Nephron progenitor cell (in vitro differentiated cells): ENCODE measurements around the gene LUC7L2.

Experiments used
- DNase-seq: peaks from one replicate; pipeline ENCODE4 v3.0.0; 2021
- H3K27ac Mint-ChIP-seq: 2 replicates; pipeline ENCODE4 v1.8.0; 2021; ENCODE audit warnings: mild to moderate bottlenecking, moderate library complexity, mixed read lengths
- H3K27me3 Mint-ChIP-seq: 2 replicates; pipeline ENCODE4 v1.8.0; 2021; ENCODE audit warnings: mild to moderate bottlenecking, low read depth, mixed read lengths; ENCODE audit not compliant: poor library complexity
- H3K36me3 Mint-ChIP-seq: 2 replicates; pipeline ENCODE4 v1.8.0; 2021; ENCODE audit warnings: low read depth, mixed read lengths
- H3K4me1 Mint-ChIP-seq: 2 replicates; pipeline ENCODE4 v1.8.0; 2021; ENCODE audit warnings: mixed read lengths
- H3K4me3 Mint-ChIP-seq: 2 replicates; pipeline ENCODE4 v1.8.0; 2021; ENCODE audit warnings: mild to moderate bottlenecking, moderate library complexity, mixed read lengths
- H3K9me3 Mint-ChIP-seq: 2 replicates; pipeline ENCODE4 v1.8.0; 2021; ENCODE audit warnings: mild to moderate bottlenecking, moderate library complexity, mixed read lengths
- TF ChIP-seq, protein P1 (sequence below): fragments of 200-600 bp; sonication (generic); IDR thresholded peaks from 2 replicates; pipeline ENCODE4 v1.5.0; 2021; ENCODE audit warnings: antibody characterized with exemption

LUC7L2 gene

DNA sequence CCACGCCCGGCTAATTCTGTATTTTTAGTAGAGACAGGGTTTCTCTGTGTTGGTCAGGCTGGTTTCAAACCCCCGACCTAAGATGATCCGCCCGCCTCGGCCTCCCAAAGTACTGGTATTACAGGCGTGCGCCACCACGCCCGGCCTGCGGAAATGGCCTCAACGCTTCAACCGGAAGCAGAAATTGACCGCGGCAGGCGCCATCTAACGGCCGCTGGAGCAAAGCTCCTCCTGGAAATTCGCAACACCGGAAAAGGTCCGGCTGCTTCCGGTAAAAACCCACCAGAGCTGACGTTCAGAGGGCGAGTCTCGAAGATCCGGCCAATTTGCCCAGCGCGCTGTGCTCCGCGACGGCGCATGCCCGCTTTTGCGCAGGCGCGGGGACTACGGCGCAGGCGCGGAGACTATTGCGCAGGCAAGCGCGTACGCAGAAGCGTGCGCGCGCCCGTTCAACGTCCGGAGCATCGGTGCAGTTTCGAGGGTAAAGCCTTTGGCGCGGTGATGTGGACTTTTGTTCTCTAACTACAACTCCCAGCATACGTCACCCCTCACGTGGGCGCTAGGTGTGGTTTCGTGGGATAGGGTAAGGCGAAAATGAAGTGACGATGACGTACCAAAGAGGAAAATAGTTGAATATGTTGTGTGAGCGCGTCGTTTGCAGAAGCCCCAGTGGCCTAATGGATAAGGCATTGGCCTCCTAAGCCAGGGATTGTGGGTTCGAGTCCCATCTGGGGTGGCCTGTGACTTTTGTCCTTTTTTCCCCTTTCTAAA lies 19.5 kb upstream of the LUC7L2 start:
- peaks cover 18% of the 10 kb centered on the region for H3K9me3 Mint-ChIP-seq
- H3K4me1 Mint-ChIP-seq = peaks cover 21% of the 10 kb centered on the region
- peaks cover 26% of the 10 kb centered on the region for H3K36me3 Mint-ChIP-seq
- DNase-seq = peak; percentile 93
- H3K4me3 Mint-ChIP-seq = peak overlapping the region; percentile 96
- TF ChIP-seq, protein P1, sequence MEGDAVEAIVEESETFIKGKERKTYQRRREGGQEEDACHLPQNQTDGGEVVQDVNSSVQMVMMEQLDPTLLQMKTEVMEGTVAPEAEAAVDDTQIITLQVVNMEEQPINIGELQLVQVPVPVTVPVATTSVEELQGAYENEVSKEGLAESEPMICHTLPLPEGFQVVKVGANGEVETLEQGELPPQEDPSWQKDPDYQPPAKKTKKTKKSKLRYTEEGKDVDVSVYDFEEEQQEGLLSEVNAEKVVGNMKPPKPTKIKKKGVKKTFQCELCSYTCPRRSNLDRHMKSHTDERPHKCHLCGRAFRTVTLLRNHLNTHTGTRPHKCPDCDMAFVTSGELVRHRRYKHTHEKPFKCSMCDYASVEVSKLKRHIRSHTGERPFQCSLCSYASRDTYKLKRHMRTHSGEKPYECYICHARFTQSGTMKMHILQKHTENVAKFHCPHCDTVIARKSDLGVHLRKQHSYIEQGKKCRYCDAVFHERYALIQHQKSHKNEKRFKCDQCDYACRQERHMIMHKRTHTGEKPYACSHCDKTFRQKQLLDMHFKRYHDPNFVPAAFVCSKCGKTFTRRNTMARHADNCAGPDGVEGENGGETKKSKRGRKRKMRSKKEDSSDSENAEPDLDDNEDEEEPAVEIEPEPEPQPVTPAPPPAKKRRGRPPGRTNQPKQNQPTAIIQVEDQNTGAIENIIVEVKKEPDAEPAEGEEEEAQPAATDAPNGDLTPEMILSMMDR = peak; percentile 57
- peak overlapping the region; percentile 100 for H3K27ac Mint-ChIP-seq
- H3K27me3 Mint-ChIP-seq = peaks cover 18% of the 10 kb centered on the region

DNA sequence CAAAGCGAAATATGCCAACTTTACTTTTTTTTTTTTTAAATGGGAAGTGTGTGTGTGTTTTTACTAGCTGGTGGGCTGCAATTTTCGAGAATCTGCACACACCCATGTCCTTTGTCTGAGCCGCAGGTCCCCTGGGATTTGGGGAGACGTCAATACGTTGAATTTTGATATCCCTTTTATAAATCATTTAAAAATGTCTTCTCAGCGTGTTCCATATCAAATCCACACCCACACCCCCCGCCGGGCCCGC lies 19.0 kb upstream of the LUC7L2 start:
- Mint-ChIP-seq H3K27ac (peak overlapping the region; percentile 100), H3K27me3 (peaks cover 14% of the 10 kb centered on the region), H3K36me3 (peaks cover 30% of the 10 kb centered on the region), H3K4me1 (peaks cover 21% of the 10 kb centered on the region), H3K9me3 (peaks cover 18% of the 10 kb centered on the region), H3K4me3 (peak overlapping the region; percentile 96)
- TF ChIP-seq, protein P1 = no peak
- no peak for DNase-seq

- DNase-seq = peak; percentile 83
- peaks cover 21% of the 10 kb centered on the region for H3K4me1 Mint-ChIP-seq
- peak within 1 kb of the TSS; percentile 100 for H3K27ac Mint-ChIP-seq
- peak within 1 kb of the TSS; percentile 96 for H3K4me3 Mint-ChIP-seq
- peaks cover 14% of the 10 kb centered on the region for H3K27me3 Mint-ChIP-seq
- peaks cover 18% of the 10 kb centered on the region for H3K9me3 Mint-ChIP-seq
- peaks cover 33% of the 10 kb centered on the region for H3K36me3 Mint-ChIP-seq
- TF ChIP-seq, protein P1 = peak; percentile 16
Measured at GRCh38 chr7:139341058-139341775, 18.5 kb upstream of the LUC7L2 start, which contains the start of gene FMC1. TSS of gene FMC1 (plus strand) at chr7:139341337. CDS start at chr7:139341385, 48 bp downstream.

DNA sequence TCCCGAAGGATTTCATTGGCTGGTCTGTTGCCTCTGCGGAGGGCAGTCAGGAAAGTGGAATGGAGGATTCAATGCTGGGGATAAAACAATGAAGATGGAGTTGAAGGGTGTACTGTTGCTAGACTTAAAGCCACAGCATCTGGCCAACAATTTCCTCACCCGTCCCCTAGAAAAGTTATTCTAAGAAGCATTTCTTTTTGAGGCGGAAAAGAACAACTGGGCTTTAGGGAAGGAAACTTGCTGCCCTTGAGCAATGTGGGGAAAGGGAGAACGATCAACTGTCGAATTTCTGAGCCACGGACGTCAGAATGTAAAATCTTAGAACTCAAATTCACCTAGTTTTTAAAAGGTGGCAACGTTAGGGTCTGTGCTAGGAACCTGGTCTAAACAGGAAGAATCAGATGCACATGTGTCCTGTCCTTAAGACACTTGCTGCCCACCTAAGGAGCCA lies 17.9 kb upstream of the LUC7L2 start:
- peaks cover 39% of the 10 kb centered on the region for H3K36me3 Mint-ChIP-seq
- DNase-seq = no peak
- TF ChIP-seq, protein P1 = no peak
- H3K9me3 Mint-ChIP-seq = peaks cover 18% of the 10 kb centered on the region
- peaks cover 21% of the 10 kb centered on the region for H3K4me1 Mint-ChIP-seq
- H3K4me3 Mint-ChIP-seq = peak overlapping the region; percentile 96
- H3K27me3 Mint-ChIP-seq = peaks cover 14% of the 10 kb centered on the region
- peak overlapping the region; percentile 100 for H3K27ac Mint-ChIP-seq

DNA sequence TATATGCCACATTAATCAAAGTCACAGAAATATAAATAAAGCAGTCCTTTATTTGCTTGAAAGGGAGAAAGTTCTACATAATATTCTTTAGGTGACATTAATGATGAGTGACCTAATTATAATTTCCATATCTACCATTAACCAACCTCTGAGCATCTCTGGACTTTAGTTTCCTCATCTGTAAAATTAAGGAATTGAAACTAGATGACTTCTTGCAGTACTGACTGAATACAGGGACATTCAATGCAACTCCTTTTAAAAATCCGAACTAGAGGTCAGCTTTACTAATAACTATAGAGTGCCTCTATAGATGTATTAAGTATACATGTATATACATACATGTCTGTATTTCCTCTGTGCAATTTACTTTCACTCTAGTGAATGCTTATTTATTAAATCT lies 14.7 kb upstream of the LUC7L2 start:
- H3K4me1 Mint-ChIP-seq = peaks cover 21% of the 10 kb centered on the region
- TF ChIP-seq, protein P1 = no peak
- no peak overlapping the region for H3K4me3 Mint-ChIP-seq
- peaks cover 59% of the 10 kb centered on the region for H3K36me3 Mint-ChIP-seq
- H3K9me3 Mint-ChIP-seq = peaks cover 5% of the 10 kb centered on the region
- DNase-seq = no peak
- H3K27ac Mint-ChIP-seq = no peak overlapping the region
- H3K27me3 Mint-ChIP-seq = peaks cover 10% of the 10 kb centered on the region
